BLaER1 treated with 17β-estradiol and CSF1 and Interleukin-3, amounts not matched to agents 10 nM and 100 nM (cell line): ENCODE results near the gene NAA30.

Experiments used
- H3K27ac ChIP-seq, 11 experiments: shearing (Covaris generic); formaldehyde crosslinking; 2 replicates each; pipeline ENCODE4 v1.8.1; 2022
- H3K27me3 ChIP-seq, 11 experiments: shearing (Covaris generic); formaldehyde crosslinking; 2 replicates each; pipeline ENCODE4 v1.8.1; 2022
- H3K36me3 ChIP-seq, 11 experiments: shearing (Covaris generic); formaldehyde crosslinking; 2 replicates each; pipeline ENCODE4 v1.8.1; 2022
- H3K4me1 ChIP-seq, 10 experiments: shearing (Covaris generic); formaldehyde crosslinking; 2 replicates each; pipeline ENCODE4 v1.8.1; 2022
- H3K4me2 ChIP-seq, 11 experiments: shearing (Covaris generic); formaldehyde crosslinking; 2 replicates each; pipeline ENCODE4 v1.8.1; 2022
- H3K4me3 ChIP-seq, 10 experiments: shearing (Covaris generic); formaldehyde crosslinking; 2 replicates each; pipeline ENCODE4 v1.8.1; 2022
- H3K9ac ChIP-seq, 11 experiments: shearing (Covaris generic); formaldehyde crosslinking; 2 replicates each; pipeline ENCODE4 v1.8.1; 2022
- H3K9me3 ChIP-seq, 11 experiments: shearing (Covaris generic); formaldehyde crosslinking; replicated peaks in 1 of 11; 2 replicates each; pipeline ENCODE4 v1.8.1; 2022
- H4K20me1 ChIP-seq, 11 experiments: shearing (Covaris generic); formaldehyde crosslinking; 2 replicates each; pipeline ENCODE4 v1.8.1; 2022
- Cebpa-rat ChIP-seq, 11 experiments: shearing (Covaris generic); IDR thresholded peaks; 2 replicates each; pipeline ENCODE4 v1.8.1; 2022

The NAA30 gene

GRCh38 chr14:57371013-57371412 is 19.4 kb upstream of the NAA30 start:
- Histone ChIP-seq H3K27ac (no peak overlapping the region), H3K36me3 (no peaks in the 10 kb centered on the region), H3K4me1 (no peaks in the 10 kb centered on the region), H3K4me2 (no peak overlapping the region), H3K4me3 (no peak overlapping the region), H4K20me1 (no peaks in the 10 kb centered on the region), H3K27me3 (no peaks in the 10 kb centered on the region), H3K9me3 (peaks cover 4 to 16% (median 6%) of the 10 kb centered on the region in 11 experiments; a peak in 6 of 22 replicates), H3K9ac (no peak overlapping the region)
- no peak for TF ChIP-seq Cebpa-rat (IDR thresholded peaks at IDR 0.05)

DNA sequence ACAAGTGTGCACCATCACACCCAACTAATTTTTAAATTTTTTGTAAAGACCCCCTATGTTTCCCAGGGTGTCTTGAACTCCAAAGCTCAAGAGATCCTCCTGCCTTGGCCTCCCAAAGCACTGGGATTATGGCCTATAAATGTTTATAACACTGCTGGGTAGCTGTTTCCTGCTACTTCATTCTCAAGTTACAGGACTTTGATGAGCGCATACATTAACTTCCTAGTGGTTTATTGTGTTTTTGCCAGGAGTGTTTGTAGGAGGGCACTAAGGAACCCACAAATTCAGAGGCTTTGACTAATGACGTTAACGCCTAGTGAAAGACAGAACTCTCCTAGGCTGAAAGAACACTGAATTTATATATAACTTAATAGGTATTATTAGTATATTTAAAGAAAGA is 15.2 kb upstream of the NAA30 start:
- Histone ChIP-seq H3K9me3 (peaks cover 0 to 4% (median 2%) of the 10 kb centered on the region in 11 experiments; a peak in 2 of 22 replicates), H3K27ac (no peak overlapping the region), H3K4me3 (no peak overlapping the region), H3K27me3 (no peaks in the 10 kb centered on the region), H3K4me1 (no peaks in the 10 kb centered on the region), H3K36me3 (no peaks in the 10 kb centered on the region), H4K20me1 (no peaks in the 10 kb centered on the region), H3K9ac (no peak overlapping the region), H3K4me2 (no peak overlapping the region)
- no peak for TF ChIP-seq Cebpa-rat (IDR thresholded peaks at IDR 0.05)

- Histone ChIP-seq H3K9me3 (no peaks in the 10 kb centered on the region), H3K4me1 (peaks cover 0 to 33% (median 7%) of the 10 kb centered on the region in 10 experiments; a peak in 11 of 20 replicates), H3K36me3 (no peaks in the 10 kb centered on the region)
Observed at GRCh38 chr14:57378661-57379060, 11.7 kb upstream of the NAA30 start.

DNA sequence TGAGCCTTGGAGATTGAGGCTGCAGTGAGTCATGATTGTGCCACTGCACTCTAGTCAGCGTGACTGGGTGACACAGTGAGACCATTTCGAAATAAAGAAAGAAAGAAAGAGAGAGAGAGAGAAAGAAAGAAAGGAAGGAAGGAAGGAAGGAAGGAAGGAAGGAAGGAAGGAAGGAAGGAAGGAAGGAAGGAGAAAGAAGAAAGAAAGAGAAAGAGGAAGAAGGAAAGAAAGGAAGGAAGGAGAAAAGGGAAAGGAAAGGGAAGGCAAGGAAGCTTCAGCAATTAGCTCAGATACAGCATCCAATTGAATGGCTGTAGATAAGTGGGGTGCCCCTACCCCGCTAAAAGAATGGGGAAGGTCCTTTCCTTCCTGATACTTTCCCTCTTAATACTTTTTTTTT is 9.5 kb upstream of the NAA30 start:
- Histone ChIP-seq H3K9ac (no peak overlapping the region), H3K36me3 (no peaks in the 10 kb centered on the region), H3K27me3 (no peaks in the 10 kb centered on the region), H3K4me3 (no peak overlapping the region), H3K4me2 (peak overlapping the region in 5 of 11 experiments; percentile 9 to 29 (median 24); a peak in 3 of 22 replicates), H3K4me1 (peaks cover 0 to 50% (median 7%) of the 10 kb centered on the region in 10 experiments; a peak in 11 of 20 replicates), H3K27ac (no peak overlapping the region), H3K9me3 (no peaks in the 10 kb centered on the region), H4K20me1 (no peaks in the 10 kb centered on the region)
- no peak for TF ChIP-seq Cebpa-rat (IDR thresholded peaks at IDR 0.05)

More at GRCh38 chr14:57378661-57379060, 11.7 kb upstream of the NAA30 start:
- Histone ChIP-seq H3K27me3 (no peaks in the 10 kb centered on the region), H3K9ac (no peak overlapping the region), H3K27ac (no peak overlapping the region), H4K20me1 (no peaks in the 10 kb centered on the region), H3K4me2 (no peak overlapping the region), H3K4me3 (no peak overlapping the region)
- TF ChIP-seq Cebpa-rat (IDR thresholded peaks at IDR 0.05), result no peak

- peak overlapping the region in 3 of 11 experiments; percentile 35 to 79 (median 51); a peak in 6 of 22 replicates for H3K4me2 ChIP-seq
- peaks cover 0 to 50% (median 7%) of the 10 kb centered on the region in 10 experiments; a peak in 11 of 20 replicates for H3K4me1 ChIP-seq
- H3K9ac ChIP-seq, result no peak overlapping the region
- peak overlapping the region in 1 of 11 experiments; percentile 61; a peak in 2 of 22 replicates for H3K27ac ChIP-seq
- no peaks in the 10 kb centered on the region for H3K9me3 ChIP-seq
- no peaks in the 10 kb centered on the region for H3K27me3 ChIP-seq
- no peak overlapping the region for H3K4me3 ChIP-seq
- H3K36me3 ChIP-seq, result no peaks in the 10 kb centered on the region
- no peak for TF ChIP-seq Cebpa-rat (IDR thresholded peaks at IDR 0.05)
- H4K20me1 ChIP-seq, result no peaks in the 10 kb centered on the region
Observed at GRCh38 chr14:57382283-57382682, 8.1 kb upstream of the NAA30 start.

GRCh38 chr14:57383125-57383745 is 7.2 kb upstream of the NAA30 start:
- peak overlapping the region in 2 of 11 experiments; percentile 23 to 29; a peak in 2 of 22 replicates for H3K9ac ChIP-seq
- H3K4me2 ChIP-seq, result peak overlapping the region in 4 of 11 experiments; percentile 10 to 79 (median 49); a peak in 8 of 22 replicates
- peaks cover 0 to 50% (median 7%) of the 10 kb centered on the region in 10 experiments; a peak in 11 of 20 replicates for H3K4me1 ChIP-seq
- H3K9me3 ChIP-seq, result no peaks in the 10 kb centered on the region
- H3K27me3 ChIP-seq, result no peaks in the 10 kb centered on the region
- no peak overlapping the region for H3K4me3 ChIP-seq
- peak overlapping the region in 2 of 11 experiments; percentile 57 to 61; a peak in 4 of 22 replicates for H3K27ac ChIP-seq
- H4K20me1 ChIP-seq, result no peaks in the 10 kb centered on the region
- no peak for TF ChIP-seq Cebpa-rat (IDR thresholded peaks at IDR 0.05)
- no peaks in the 10 kb centered on the region for H3K36me3 ChIP-seq

GRCh38 chr14:57388067-57388466 is 2.3 kb upstream of the NAA30 start:
- no peaks in the 10 kb centered on the region for H3K9me3 ChIP-seq
- H3K4me1 ChIP-seq, result peaks cover 23 to 45% (median 25%) of the 10 kb centered on the region in 10 experiments
- H3K27ac ChIP-seq, result no peak overlapping the region
- no peak overlapping the region; a peak in 1 of 22 replicates for H3K9ac ChIP-seq
- H3K27me3 ChIP-seq, result no peaks in the 10 kb centered on the region
- H3K4me2 ChIP-seq, result no peak overlapping the region
- H3K4me3 ChIP-seq, result no peak overlapping the region
- peaks cover 17 to 23% (median 20%) of the 10 kb centered on the region in 11 experiments; a peak in 21 of 22 replicates for H4K20me1 ChIP-seq
- H3K36me3 ChIP-seq, result peaks cover 0 to 7% (median 0%) of the 10 kb centered on the region in 11 experiments; a peak in 2 of 22 replicates
- no peak for TF ChIP-seq Cebpa-rat (IDR thresholded peaks at IDR 0.05)

- Histone ChIP-seq H3K36me3 (peaks cover 0 to 20% (median 0%) of the 10 kb centered on the region in 11 experiments; a peak in 5 of 22 replicates), H4K20me1 (peaks cover 18 to 39% (median 31%) of the 10 kb centered on the region in 11 experiments; a peak in 21 of 22 replicates), H3K27me3 (no peaks in the 10 kb centered on the region), H3K27ac (peak overlapping the region; percentile 10 to 89 (median 84); a peak in 21 of 22 replicates), H3K9me3 (no peaks in the 10 kb centered on the region), H3K4me3 (peak overlapping the region; percentile 76 to 98 (median 92)), H3K4me2 (peak overlapping the region; percentile 80 to 99 (median 91)), H3K4me1 (peaks cover 21 to 46% (median 32%) of the 10 kb centered on the region in 10 experiments), H3K9ac (peak overlapping the region; percentile 85 to 96 (median 92))
- TF ChIP-seq Cebpa-rat (IDR thresholded peaks at IDR 0.05), result peak in 1 of 11 experiments; percentile 15; a peak in 1 of 22 replicates
Observed at GRCh38 chr14:57389646-57390036, 745 bp upstream of the NAA30 start.

DNA sequence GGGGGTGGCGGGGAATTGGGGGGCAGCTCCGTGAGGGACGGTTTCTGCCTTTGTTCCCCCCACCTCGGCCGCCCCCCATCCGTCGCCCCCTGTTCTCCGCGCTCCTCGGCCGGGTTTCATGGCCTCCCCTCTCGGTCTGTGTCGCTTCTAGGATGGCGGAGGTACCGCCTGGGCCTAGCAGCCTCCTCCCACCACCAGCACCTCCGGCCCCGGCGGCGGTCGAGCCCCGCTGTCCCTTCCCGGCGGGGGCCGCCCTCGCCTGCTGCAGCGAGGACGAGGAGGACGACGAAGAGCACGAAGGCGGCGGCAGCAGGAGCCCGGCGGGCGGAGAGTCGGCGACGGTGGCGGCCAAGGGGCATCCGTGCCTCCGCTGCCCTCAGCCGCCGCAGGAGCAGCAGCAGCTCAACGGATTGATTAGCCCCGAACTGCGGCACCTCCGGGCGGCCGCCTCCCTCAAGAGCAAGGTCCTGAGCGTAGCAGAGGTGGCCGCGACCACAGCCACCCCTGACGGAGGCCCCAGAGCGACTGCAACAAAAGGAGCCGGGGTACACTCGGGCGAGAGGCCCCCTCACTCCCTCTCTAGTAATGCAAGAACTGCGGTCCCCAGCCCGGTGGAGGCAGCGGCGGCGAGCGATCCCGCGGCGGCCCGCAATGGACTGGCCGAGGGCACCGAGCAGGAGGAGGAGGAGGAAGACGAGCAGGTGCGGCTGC is 575 bp downstream of the NAA30 start:
- Histone ChIP-seq H3K4me2 (peak overlapping the region; percentile 78 to 97 (median 91)), H3K4me3 (peak overlapping the region; percentile 76 to 98 (median 92)), H3K27me3 (no peaks in the 10 kb centered on the region), H3K9me3 (no peaks in the 10 kb centered on the region), H3K36me3 (peaks cover 0 to 29% (median 3%) of the 10 kb centered on the region in 11 experiments; a peak in 13 of 22 replicates), H4K20me1 (peaks cover 18 to 47% (median 31%) of the 10 kb centered on the region in 11 experiments; a peak in 21 of 22 replicates), H3K4me1 (peaks cover 21 to 42% (median 32%) of the 10 kb centered on the region in 10 experiments), H3K9ac (peak overlapping the region; percentile 85 to 96 (median 92)), H3K27ac (peak overlapping the region; percentile 79 to 89 (median 84))
- TF ChIP-seq Cebpa-rat (IDR thresholded peaks at IDR 0.05), result no peak
